ENCODE results near the gene RHCE. TPM values are rescaled to one million over a fixed set of nuclear protein-coding genes. Genes with fewer than 3 reads are reported as not detected.
"Not testable (repeated sequence)": the region's sequence is repeated elsewhere in the genome, so short reads cannot be mapped to it uniquely, and the experiment has no call there.

Gene RHCE
- total and polyA plus RNA-seq, 12 donors, result 0.59 to 4.0 (median 1.1) TPM; not detected in 5

DNA sequence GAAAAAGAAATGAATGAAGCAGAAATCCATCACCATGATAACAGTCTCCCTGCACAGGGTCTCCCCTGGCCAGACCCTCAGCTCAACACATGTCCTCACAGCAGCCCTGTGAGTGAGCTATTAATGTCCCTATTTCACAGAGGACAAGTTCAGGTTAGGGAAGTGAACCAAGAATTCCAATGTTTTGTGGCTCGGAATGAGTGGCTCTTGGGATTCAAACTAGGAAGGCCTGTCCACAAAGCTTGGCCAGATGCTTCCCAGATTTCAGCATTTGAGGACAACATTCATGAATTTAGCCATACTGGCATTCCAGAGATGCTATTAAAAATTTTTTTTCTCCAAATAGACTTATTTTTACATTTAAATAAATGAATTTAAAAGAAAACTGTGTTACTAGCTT is 38.1 kb downstream of the RHCE start:
- H3K27ac ChIP-seq; H3K4me1 ChIP-seq (replicated peaks in 1 of 2); H3K9me3 ChIP-seq (replicated peaks in 1 of 3); DNase-seq; H3K36me3 ChIP-seq (replicated peaks in 1 of 2); H3K27me3 ChIP-seq; H3K4me3 ChIP-seq; intact Hi-C loops (cut with DNase I): not testable (repeated sequence)
- 70 to 100% (median 92%) methylated on average over 1 of the region's 1 CpG for WGBS, 4 donors

DNA sequence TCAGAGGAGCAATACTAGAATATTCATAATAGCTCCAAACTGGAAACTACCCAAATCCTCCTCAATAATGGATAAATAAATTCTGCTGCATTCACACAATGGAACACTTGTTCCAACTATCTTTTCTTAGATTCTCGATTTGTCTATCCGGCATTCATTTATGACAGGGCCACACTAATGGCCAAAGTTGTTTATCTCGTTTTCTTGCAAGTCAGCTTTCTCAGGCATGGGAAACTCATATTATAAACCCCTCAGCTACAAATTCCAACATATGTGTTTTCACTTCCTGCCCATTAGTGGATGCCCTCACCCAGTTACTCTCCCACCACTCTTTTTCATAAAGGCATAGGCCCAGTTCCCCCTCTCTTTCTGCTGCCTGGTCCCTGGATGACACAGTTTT is 42.3 kb downstream of the RHCE start:
- H3K27me3 ChIP-seq; H3K36me3 ChIP-seq (replicated peaks in 1 of 2); H3K4me3 ChIP-seq; H3K4me1 ChIP-seq (replicated peaks in 1 of 2); H3K27ac ChIP-seq; H3K9me3 ChIP-seq (replicated peaks in 1 of 3); intact Hi-C loops (cut with DNase I): not testable (repeated sequence)
- DNase-seq, result peak in 1 of 7 donors; percentile 10
- WGBS, 4 donors, result 81 to 96% (median 84%) methylated on average over 3 of the region's 3 CpGs

DNA sequence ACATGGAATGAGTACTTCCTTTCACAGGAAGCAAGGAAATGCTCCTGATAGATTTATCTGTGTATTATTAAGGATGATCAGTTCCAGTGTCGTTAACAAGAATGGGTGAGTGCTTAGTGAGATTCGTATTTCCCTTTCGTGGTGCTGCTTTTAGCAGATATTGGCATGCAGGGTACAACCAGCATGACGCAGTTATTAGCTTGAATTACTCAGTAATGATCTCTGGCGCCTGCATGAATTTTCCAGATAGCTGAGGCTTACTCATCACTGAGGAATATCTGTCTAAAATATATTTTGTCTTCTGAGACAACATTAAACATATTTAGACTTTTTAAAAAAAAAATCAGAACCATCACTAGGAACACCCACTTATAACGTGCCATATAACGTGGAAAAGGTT is 48.9 kb downstream of the RHCE start:
- H3K36me3 ChIP-seq (replicated peaks in 1 of 2); H3K4me3 ChIP-seq; H3K4me1 ChIP-seq (replicated peaks in 1 of 2); intact Hi-C loops (cut with DNase I); H3K9me3 ChIP-seq (replicated peaks in 1 of 3); H3K27me3 ChIP-seq: not testable (repeated sequence)
- peak overlapping the region in 3 of 5 donors; percentile 20 to 60 (median 55) for H3K27ac ChIP-seq
- WGBS, 4 donors, result 35 to 53% (median 48%) methylated on average over 7 of the region's 7 CpGs
- DNase-seq, result peak in 5 of 7 donors; percentile 45 to 69 (median 65)

DNA sequence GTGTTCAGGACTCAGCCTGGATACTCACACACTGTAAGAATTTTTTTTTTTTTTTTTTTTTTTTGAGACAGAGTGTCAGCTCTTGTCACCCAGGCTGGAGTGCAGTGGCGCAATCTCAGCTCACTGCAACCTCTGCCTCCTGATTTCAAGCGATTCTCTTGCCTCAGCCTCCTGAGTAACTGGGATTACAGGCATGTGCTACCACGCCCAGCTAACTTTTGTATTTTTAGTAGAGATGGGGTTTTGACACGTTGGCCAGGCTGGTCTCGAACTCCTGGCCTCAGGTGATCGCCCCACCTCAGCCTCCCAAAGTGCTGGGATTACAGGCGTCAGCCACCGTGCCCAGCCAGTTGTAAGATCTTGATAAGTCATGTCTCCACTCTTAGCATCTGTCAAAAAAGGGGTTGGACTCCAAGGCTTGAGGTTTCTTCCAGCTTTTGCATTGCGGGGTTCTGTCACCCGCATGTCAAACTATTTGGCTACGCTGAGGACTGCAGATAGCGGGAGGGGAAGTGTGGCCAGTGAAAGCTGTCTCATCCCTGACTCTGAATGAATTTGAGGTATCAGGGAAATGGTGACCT is 50.8 kb downstream of the RHCE start:
- H3K27ac ChIP-seq; intact Hi-C loops (cut with DNase I); H3K27me3 ChIP-seq; H3K9me3 ChIP-seq (replicated peaks in 1 of 3); H3K36me3 ChIP-seq (replicated peaks in 1 of 2); H3K4me1 ChIP-seq (replicated peaks in 1 of 2); H3K4me3 ChIP-seq: not testable (repeated sequence)
- WGBS, 4 donors, result 83 to 92% (median 87%) methylated on average over 10 to 12 of the region's 12 CpGs
- DNase-seq, result peak in 1 of 7 donors; percentile 16

DNA sequence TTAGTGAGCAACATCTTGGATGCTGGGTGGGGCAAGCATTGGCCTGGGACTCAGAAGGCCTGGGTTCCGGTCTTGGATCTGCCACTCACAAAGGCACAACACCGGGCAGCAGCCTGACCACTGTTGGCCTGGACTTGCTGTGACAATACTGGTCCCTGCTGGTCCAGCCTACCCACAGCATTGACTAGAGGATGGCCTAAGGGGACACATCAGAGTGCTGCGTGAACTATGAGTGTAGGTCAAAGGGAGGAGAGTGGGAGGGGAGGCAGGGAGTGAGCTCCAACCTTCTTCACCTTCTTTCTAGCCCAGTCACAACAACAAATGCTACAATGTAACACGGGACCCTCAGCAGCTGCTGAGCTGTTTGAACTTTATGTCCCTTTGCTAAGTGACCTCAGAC is 51.4 kb downstream of the RHCE start:
- Histone ChIP-seq H3K27ac (no peak overlapping the region), H3K9me3 (replicated peaks in 1 of 3) (no peaks in the 10 kb centered on the region), H3K4me3 (no peak overlapping the region), H3K27me3 (no peaks in the 10 kb centered on the region), H3K36me3 (replicated peaks in 1 of 2) (no peaks in the 10 kb centered on the region), H3K4me1 (replicated peaks in 1 of 2) (no peaks in the 10 kb centered on the region)
- DNase-seq, result peak in 1 of 7 donors; percentile 37
- WGBS, 4 donors, result 66 to 91% (median 89%) methylated on average over 4 of the region's 4 CpGs
- TF ChIP-seq POLR2A (IDR thresholded peaks at IDR 0.05), result no peak
- TF ChIP-seq, protein P1, sequence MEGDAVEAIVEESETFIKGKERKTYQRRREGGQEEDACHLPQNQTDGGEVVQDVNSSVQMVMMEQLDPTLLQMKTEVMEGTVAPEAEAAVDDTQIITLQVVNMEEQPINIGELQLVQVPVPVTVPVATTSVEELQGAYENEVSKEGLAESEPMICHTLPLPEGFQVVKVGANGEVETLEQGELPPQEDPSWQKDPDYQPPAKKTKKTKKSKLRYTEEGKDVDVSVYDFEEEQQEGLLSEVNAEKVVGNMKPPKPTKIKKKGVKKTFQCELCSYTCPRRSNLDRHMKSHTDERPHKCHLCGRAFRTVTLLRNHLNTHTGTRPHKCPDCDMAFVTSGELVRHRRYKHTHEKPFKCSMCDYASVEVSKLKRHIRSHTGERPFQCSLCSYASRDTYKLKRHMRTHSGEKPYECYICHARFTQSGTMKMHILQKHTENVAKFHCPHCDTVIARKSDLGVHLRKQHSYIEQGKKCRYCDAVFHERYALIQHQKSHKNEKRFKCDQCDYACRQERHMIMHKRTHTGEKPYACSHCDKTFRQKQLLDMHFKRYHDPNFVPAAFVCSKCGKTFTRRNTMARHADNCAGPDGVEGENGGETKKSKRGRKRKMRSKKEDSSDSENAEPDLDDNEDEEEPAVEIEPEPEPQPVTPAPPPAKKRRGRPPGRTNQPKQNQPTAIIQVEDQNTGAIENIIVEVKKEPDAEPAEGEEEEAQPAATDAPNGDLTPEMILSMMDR (IDR thresholded peaks at IDR 0.05), result no peak
- intact Hi-C loops (cut with DNase I), result no loop called here

DNA sequence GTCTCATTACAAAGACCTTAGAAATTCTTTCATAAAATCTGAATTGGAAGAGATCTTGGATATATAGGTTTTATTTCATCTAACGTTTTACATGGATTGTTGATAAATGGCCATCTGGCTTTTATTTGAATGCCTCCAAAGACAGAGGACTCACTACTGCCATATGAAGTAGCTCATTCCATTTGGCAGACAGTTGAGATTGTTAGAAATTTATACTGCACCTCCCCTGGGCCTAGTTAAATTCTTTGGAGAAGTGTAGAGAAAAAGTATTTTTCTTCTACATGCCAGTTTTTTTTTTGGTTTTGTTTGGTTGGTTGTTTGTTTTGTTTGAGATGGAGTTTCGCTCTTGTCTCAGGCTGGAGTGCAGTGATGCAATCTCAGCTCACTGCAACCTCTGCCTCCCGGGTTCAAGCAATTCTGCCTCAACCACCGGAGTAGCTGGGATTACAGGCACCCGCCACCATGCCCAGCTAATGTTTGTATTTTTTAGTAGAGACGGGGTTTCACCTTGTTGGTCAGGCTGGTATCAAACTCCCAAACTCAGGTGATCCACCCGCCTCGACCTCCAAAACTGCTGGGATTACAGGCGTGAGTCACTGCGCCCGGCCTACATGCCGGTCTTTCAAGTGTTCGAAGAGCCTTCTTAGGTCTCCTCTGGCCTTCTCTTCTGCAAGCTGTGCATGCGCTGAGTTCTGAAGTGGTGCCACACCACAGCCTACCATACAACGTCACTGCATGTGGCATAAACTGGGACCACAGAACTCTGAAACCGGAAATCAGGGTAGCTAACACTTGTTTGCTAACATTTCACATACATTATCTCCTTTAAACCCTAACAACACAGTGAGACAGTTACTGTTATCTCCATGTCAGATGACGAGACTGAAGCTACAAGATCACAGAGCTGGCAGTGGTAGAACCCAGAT is 57.7 kb downstream of the RHCE start:
- DNase-seq; H3K4me1 ChIP-seq (replicated peaks in 1 of 2); H3K27me3 ChIP-seq; H3K27ac ChIP-seq; intact Hi-C loops (cut with DNase I); H3K4me3 ChIP-seq; H3K9me3 ChIP-seq (replicated peaks in 1 of 3): not testable (repeated sequence)
- no CpG with 5 or more reads among the region's 17 CpGs for WGBS, 4 donors
- peaks cover 0 to 37% of the 10 kb centered on the region in 2 donors for H3K36me3 ChIP-seq (replicated peaks in 1 of 2)

All from adrenal gland (tissue), 12 donors.